ENCODE results near the gene CHTOP.
A peak's percentile ranks its signal among the peaks of the same experiment; 100 is the strongest.

CHTOP gene

DNA sequence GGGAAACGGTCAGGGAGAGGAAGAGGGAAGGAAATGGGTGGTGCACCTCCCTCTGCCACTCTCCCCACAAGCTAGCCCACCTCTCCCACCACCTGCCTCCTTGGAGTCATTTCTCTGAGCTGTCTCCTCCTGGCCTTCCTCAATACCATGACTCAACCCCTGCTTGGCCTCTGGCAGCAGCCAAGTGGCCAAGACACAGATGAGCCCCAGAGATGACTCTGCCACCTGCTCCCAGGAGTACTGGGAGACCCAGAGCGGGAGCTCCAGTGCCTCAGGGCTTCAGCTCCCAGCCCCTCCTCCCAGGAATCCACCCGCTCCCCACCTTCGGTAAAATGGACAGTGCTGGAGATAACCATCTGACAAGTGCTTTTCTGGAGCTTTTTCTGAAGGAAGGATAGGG is 23.5 kb upstream of the CHTOP start:
- no peaks in the 10 kb centered on the region for H3K9me3 ChIP-seq (ENCODE audit: severe bottlenecking)
- TF ChIP-seq, protein P1, sequence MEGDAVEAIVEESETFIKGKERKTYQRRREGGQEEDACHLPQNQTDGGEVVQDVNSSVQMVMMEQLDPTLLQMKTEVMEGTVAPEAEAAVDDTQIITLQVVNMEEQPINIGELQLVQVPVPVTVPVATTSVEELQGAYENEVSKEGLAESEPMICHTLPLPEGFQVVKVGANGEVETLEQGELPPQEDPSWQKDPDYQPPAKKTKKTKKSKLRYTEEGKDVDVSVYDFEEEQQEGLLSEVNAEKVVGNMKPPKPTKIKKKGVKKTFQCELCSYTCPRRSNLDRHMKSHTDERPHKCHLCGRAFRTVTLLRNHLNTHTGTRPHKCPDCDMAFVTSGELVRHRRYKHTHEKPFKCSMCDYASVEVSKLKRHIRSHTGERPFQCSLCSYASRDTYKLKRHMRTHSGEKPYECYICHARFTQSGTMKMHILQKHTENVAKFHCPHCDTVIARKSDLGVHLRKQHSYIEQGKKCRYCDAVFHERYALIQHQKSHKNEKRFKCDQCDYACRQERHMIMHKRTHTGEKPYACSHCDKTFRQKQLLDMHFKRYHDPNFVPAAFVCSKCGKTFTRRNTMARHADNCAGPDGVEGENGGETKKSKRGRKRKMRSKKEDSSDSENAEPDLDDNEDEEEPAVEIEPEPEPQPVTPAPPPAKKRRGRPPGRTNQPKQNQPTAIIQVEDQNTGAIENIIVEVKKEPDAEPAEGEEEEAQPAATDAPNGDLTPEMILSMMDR (IDR thresholded peaks at IDR 0.05; ENCODE audit: low read depth, low read length): no peak
- H3K27me3 ChIP-seq (ENCODE audit: insufficient read depth, low read depth, severe bottlenecking): no peaks in the 10 kb centered on the region
- DNase-seq: no peak
- H3K27ac ChIP-seq: no peak overlapping the region
- no peaks in the 10 kb centered on the region for H3K36me3 ChIP-seq
- no peak overlapping the region for H3K4me3 ChIP-seq (ENCODE audit: low read depth, low read length)

DNA sequence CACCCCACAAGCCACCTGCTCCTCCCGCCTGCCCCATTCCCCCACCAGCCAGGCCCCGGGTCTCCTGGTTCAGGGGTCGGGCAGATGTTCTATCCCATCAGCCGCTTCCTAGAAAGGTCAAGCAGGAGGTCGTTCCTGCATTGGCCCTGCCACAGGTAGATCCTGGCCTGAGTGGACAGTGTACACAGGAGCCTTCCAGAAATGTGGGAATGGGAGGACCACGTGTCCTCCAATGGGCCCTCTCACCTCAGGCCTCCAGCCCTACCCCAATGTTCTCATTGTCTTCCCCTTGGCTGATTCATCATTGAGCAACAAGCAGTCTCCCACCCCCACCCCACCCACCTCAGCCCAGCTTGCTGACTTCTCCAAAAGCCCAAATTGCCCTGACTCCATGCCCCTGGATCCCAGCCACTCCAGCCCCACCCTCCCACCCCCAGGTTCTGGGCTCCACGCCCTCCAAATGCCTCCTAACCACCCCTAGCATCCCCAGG is 23.0 kb upstream of the CHTOP start:
- H3K9me3 ChIP-seq (ENCODE audit: severe bottlenecking): no peaks in the 10 kb centered on the region
- H3K36me3 ChIP-seq: no peaks in the 10 kb centered on the region
- TF ChIP-seq, protein P1 (IDR thresholded peaks at IDR 0.05; ENCODE audit: low read depth, low read length): no peak
- H3K27me3 ChIP-seq (ENCODE audit: insufficient read depth, low read depth, severe bottlenecking): no peaks in the 10 kb centered on the region
- no peak overlapping the region for H3K4me3 ChIP-seq (ENCODE audit: low read depth, low read length)
- no peak overlapping the region for H3K27ac ChIP-seq
- no peak for DNase-seq

DNA sequence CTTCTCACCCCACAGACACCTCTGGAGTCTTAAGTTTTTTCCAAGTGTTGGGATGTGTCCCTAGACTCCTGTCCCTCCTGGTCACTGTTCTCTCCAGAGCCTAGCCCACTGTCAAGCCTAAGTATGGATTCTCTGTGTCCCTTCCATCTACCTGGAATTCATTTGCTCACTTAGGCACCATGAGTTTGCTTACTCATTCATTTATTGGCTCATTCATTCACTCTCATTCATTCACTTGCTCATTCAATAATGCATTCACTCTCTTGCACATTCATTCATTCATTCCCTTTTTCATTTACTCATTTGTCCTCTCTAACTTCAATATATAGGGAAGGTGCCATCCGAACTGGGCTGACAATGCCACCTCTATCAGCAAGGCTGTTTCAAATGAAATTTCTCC is 22.5 kb upstream of the CHTOP start:
- no peak overlapping the region for H3K27ac ChIP-seq
- TF ChIP-seq, protein P1 (IDR thresholded peaks at IDR 0.05; ENCODE audit: low read depth, low read length): no peak
- no peak for DNase-seq
- H3K36me3 ChIP-seq: no peaks in the 10 kb centered on the region
- no peaks in the 10 kb centered on the region for H3K27me3 ChIP-seq (ENCODE audit: insufficient read depth, low read depth, severe bottlenecking)
- no peaks in the 10 kb centered on the region for H3K9me3 ChIP-seq (ENCODE audit: severe bottlenecking)
- H3K4me3 ChIP-seq (ENCODE audit: low read depth, low read length): no peak overlapping the region

DNA sequence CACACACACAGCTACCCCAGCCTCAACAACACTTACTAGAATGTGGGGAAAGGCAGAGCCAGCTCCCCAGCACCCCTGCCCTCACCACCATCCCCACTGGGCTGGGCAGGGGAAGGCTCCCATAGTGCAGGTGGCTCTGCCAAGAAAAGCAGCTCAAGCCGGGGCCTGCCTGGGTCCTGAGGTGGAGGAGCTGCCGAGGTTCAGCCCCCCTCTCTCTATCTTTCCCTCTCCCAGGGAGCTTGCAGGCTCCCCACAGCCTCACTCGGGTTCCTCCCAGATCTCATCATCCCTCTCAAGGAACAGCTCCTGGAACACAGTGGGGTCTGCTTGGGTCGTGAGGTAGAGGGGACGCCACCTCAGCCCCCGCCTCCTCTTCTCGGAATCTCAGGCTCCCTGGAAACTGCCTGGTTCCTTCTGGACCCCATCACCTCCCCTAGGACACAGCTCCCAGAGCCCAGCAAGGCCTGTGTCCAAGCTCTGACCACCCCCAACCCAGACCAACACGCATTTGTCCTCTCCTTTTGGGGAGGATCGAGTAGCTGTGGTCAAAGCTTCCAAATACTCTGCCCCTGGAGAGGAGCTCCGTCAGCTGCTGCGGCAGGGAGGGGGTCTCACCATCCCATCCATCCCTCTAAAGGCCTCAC is 21.6 kb upstream of the CHTOP start:
- Histone ChIP-seq H3K4me3 (ENCODE audit: low read depth, low read length) (peak overlapping the region; percentile 40), H3K36me3 (no peaks in the 10 kb centered on the region; the same call in 1 of the 2 replicates), H3K27ac (peak overlapping the region; percentile 5; the same call in 1 of the 2 replicates), H3K27me3 (ENCODE audit: insufficient read depth, low read depth, severe bottlenecking) (no peaks in the 10 kb centered on the region), H3K9me3 (ENCODE audit: severe bottlenecking) (no peaks in the 10 kb centered on the region)
- TF ChIP-seq, protein P1 (IDR thresholded peaks at IDR 0.05; ENCODE audit: low read depth, low read length): no peak
- DNase-seq: no peak

DNA sequence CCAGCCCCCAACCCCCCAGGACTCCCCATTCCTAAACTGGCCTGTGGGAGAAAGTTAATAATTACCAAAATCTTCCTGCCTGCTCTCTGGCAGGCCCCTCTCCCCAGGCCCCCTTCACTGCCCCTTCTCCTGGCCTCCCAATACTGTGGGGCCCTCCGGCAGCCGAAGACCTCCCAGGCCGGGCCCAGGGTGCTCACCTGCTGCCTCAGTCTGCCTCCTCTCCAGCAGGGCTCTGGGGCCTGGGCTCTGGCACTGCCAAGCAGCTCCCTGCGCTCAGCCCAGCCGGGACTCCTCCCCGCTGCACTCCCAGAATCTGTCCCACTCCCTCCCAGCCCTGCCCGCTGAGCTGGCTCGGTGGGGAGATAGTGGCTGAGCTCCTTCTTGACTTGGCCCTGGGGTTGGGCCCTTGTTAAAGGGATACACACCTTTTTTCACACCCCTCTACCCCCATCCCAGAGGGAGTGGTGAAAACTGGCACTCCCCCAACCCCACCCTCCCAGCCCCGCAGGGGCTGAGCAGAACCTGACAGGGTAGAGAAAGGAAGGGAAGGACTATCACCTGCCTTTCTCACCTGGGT is 21.0 kb upstream of the CHTOP start, which contains the start of gene S100A16:
TSS of gene S100A16 (minus strand) at position 383 of the 577 bp plus-strand sequence. CDS start 4,986 bp downstream, outside the sequence.
- peak; percentile 79 for DNase-seq
- H3K27me3 ChIP-seq (ENCODE audit: insufficient read depth, low read depth, severe bottlenecking): no peaks in the 10 kb centered on the region
- H3K9me3 ChIP-seq (ENCODE audit: severe bottlenecking): no peaks in the 10 kb centered on the region
- H3K4me3 ChIP-seq (ENCODE audit: low read depth, low read length): peak within 1 kb of the TSS; percentile 40
- peaks cover 4% of the 10 kb centered on the region for H3K36me3 ChIP-seq
- peak within 1 kb of the TSS; percentile 5; the same call in 1 of the 2 replicates for H3K27ac ChIP-seq
- TF ChIP-seq, protein P1 (IDR thresholded peaks at IDR 0.05; ENCODE audit: low read depth, low read length): no peak
